HuH-7 (cell line): ENCODE measurements around the gene DCUN1D3.
"Not testable (repeated sequence)": the region's sequence is repeated elsewhere in the genome, so short reads cannot be mapped to it uniquely, and the experiment has no call there.

Experiments
- DNase-seq: peaks from one replicate; pipeline ENCODE4 v3.0.0; 2011; ENCODE audit warnings: low spot score

DCUN1D3 gene

DNA sequence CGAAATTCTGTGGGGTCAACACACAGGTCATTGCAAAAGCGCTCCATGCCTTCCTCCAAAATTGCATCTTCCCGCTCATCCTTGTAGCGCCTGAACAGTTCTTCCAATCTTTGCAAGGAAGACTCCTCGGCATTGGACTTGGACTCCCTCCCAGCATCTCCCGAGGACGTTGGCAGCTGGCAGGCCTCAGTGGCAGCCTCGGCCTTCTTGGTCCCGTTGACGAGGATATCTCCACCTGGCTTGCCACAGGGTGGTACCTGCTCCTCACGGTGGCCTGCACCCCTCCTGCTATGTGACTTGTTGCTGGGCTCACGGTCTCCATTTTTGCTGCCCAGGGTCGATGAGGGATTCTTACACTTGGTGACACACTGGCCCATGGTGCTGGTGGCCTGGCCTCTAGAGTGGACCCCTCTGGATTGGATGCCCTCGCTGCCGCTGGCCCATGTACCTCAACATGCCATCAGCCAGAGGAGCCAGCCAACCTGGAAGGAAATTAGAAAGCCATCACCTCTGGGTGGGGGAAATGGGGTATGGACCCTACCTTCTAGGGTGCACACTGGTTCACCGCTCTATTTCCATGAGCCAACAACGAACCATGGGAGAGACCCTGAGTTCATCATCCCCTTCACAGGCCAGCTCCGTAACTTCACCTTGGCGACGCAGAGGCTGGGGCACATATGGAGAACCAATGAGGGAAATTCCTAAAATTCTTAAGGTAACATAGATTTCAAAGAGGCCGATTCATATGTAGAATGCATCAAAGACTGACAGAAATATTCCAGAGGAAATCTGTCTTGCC, 37.8 kb downstream of the DCUN1D3 start:
- no peak for DNase-seq

- not testable (repeated sequence) for DNase-seq
Measured at GRCh38 chr16:20860995-20861394, 39.2 kb downstream of the DCUN1D3 start.

GRCh38 chr16:20860361-20860760, 39.8 kb downstream of the DCUN1D3 start:
- no peak for DNase-seq

DNA sequence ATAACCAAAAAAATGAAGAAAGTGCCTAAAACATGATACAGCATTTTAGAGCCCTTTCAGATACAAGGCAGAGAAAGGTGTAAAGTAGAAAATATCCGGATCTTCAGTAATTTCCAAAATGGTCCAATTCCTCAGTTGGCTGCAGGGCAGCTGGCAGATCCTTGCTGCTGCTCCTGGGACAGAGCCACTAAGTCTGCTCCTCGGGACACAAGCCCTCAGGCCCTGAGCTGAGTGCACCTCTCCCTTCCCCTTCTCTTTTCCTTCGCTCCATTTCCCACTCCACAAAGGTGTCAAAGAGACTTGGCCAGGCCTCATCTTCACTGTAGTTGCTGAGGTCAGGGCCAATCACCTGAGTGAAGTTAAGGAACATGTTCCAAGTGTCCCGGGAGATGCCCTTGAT, 40.5 kb downstream of the DCUN1D3 start:
- DNase-seq, result no peak

DNA sequence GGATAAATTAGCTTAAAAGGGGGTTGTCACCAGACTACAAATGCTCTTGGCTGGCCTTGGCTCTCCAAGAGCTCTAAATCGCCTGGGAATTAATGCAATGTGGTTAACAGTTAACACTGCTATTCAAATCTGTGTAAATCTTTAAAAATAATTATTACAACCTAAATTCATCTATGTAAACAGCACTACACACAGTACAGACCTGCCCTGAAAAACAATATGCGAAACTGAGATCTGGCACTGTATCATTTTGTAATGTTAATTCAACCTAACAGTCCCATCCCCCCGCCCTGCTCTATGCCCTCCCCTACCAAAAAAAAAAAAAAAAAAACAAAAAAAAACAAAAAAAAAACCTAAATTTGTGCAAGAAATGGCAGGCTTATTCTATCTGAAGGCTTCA, 40.9 kb downstream of the DCUN1D3 start:
- no peak for DNase-seq

- no peak for DNase-seq
Measured at GRCh38 chr16:20857281-20857680, 42.9 kb downstream of the DCUN1D3 start.

- DNase-seq, result no peak
Measured at GRCh38 chr16:20854963-20855362, 45.2 kb downstream of the DCUN1D3 start.

DNA sequence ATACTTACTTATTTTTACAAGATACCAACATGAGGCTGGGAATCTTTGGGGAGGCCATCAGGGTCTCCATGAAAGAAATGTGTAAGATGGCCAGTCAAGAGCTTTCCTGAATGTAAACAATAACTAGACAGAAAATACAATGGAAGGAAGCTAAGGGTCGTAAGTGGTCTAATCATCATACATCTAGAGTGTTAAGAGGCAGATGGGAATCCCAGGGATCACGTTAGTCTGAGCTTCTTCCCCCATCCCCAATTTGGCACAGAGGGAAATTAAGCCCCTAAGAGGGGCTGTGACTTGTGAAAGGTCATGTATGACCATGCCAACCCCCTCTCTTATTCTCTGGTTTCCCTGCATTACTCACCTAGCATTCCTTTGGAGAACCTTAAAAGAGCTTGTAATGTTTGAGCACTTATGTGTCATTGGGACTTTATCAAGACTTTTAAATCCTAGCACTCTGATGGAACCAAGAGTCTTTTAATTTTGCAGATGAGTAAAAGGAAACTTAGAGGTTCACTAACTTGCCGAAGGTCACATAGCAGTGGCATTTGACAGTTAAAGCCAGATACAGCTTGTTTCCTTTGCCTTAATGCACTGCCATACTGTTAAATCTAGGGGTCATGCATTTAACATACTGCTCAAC, 46.1 kb downstream of the DCUN1D3 start:
- no peak for DNase-seq

- DNase-seq, result no peak
Measured at GRCh38 chr16:20853143-20853542, 47.0 kb downstream of the DCUN1D3 start.

- peak; percentile 31 for DNase-seq
Measured at GRCh38 chr16:20851601-20852000, 48.6 kb downstream of the DCUN1D3 start.

DNA sequence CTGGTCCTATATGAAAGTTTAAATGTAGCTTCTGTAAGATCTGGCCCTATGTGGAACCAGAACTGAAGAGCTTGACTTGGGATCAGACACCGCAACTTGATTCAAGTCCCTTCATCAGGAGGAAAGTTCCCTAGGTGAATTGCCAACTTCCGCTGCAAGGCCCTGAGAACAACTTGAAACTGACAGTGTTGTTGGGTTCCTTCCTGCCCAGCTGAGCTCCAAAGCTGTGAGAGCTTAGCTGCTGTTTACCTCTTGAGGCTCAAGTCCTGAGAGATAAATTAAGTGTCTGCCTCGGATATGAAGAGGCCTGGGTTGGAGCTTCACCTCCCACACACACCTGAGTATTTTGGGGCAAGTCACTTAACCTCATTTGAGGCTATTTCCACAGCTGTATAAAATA, 49.2 kb downstream of the DCUN1D3 start:
- no peak for DNase-seq

- peak; percentile 34 for DNase-seq
Measured at GRCh38 chr16:20849589-20850390, 50.4 kb downstream of the DCUN1D3 start.

DNA sequence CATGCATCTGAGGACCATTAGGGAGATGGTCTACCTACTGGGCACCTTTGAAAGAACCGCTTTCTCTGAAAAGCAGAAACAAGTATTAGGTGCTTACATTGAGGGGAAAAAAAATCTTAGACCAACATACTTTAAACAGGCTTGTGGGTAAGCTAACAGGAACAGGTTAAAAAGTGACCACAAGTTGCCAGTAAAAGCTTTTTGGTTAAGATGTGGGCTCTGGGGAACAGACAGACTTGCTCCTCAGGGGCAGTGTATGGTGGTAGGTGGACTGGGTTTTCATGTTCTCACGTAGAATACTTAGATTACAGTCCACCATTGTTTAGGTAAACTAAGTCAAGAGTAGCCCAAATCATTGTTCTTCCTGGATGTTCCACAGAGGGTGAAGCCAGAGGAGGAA, 52.6 kb downstream of the DCUN1D3 start:
- no peak for DNase-seq

DNA sequence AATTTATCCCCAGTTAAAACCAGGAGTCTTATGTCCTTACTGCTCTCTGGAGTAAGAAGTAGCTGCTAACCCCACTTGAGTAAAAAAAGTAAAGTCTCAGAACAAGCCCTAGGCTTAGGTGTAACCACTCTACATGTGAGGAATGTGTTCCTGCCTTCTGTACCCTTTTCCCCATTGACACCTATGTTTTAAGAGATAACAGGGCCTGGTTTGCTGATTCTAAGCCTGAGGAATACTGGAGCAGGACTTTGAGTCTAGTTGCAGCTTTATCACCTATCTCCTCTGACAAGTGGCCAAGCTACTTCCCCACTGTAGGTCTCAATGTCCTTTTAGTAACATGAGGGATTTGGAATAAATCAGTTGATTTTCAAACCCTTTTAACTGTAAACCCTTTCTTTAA, 53.6 kb downstream of the DCUN1D3 start:
- no peak for DNase-seq

DNA sequence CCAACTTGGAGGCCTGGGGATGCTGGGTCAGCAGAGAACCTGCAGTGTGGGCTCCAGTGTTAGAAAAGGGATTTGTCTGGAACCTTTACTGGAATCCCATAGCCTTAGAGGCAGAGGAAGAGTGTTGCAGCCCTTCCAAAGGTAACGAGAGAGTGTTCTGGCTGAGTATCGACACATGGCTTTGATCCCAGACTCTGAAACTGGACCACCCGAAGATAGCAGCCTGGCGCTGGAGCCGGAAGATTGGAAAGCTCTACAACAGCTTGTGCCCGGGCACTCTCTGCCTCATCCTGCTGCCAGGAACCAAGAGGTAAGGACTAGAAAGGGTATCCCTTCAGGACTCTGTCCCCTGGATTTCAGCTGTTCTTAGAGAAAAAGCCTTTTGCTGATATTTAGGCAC, 54.1 kb downstream of the DCUN1D3 start:
- no peak for DNase-seq

DNA sequence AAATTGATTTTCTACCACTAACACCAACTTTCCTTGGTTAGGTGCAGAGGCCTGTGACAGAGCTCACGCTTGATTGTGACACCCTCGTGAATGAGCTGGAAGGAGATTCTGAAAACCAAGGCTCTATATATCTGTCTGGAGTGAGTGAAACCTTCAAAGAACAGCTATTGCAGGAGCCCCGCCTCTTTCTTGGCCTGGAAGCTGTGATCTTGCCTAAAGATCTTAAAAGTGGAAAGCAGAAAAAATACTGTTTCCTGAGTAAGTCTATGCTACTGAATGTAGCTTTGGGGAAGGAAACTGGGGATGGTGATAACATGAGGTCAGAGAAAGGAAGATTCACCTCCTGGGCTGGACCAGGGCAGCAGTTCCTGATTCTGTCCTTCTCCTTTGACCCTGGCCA, 55.6 kb downstream of the DCUN1D3 start:
- no peak for DNase-seq

GRCh38 chr16:20844054-20844453, 56.1 kb downstream of the DCUN1D3 start:
- no peak for DNase-seq

- no peak for DNase-seq
Measured at GRCh38 chr16:20839504-20839903, 60.7 kb downstream of the DCUN1D3 start.

- no peak for DNase-seq
Measured at GRCh38 chr16:20838240-20838639, 61.9 kb downstream of the DCUN1D3 start.

- no peak for DNase-seq
Measured at GRCh38 chr16:20833086-20833485, 67.1 kb downstream of the DCUN1D3 start.

GRCh38 chr16:20830372-20830771, 69.8 kb downstream of the DCUN1D3 start:
- DNase-seq, result no peak

GRCh38 chr16:20829536-20829935, 70.6 kb downstream of the DCUN1D3 start:
- no peak for DNase-seq

- DNase-seq, result no peak
Measured at GRCh38 chr16:20826039-20826566, 74.1 kb downstream of the DCUN1D3 start.
